Keratinocyte (primary cell): ENCODE data around the gene TNFAIP3. TPM values are rescaled to one million over a fixed set of nuclear protein-coding genes. Genes with fewer than 3 reads are reported as not detected.

Experiments used
- DNase-seq: peaks from one replicate; pipeline ENCODE4 v3.0.0-alpha.2; 2011; ENCODE audit warnings: low read depth, missing footprints, low spot score
- FAIRE-seq: peaks from 2 replicates; lab custom pipeline; 2011; peaks lifted over from hg19 to GRCh38; lab: Jason Lieb, UNC
- H2AFZ ChIP-seq: 2 replicates; pipeline ENCODE4 v1.6.0; 2012; ENCODE audit warnings: low read length, control low read depth, inconsistent platforms; ENCODE audit not compliant: control insufficient read depth
- H3K27ac ChIP-seq: 2 replicates; pipeline ENCODE4 v1.5.1; 2011; ENCODE audit warnings: low read length; ENCODE audit not compliant: control insufficient read depth, insufficient read depth
- H3K27me3 ChIP-seq: 3 replicates; pipeline ENCODE4 v1.6.0; 2011; ENCODE audit warnings: low read length; ENCODE audit not compliant: control insufficient read depth, insufficient read depth; ENCODE audit errors: extremely low read depth
- H3K36me3 ChIP-seq, 2 experiments: 2 replicates in 1 of 2; 3 replicates in 1 of 2; pipeline ENCODE4 v1.5.1; 2011; ENCODE audit warnings: low read length in 2 of 2, mild to moderate bottlenecking in 1 of 2; ENCODE audit not compliant: control insufficient read depth in 2 of 2, insufficient read depth in 2 of 2; ENCODE audit errors: extremely low read depth in 1 of 2
- H3K4me1 ChIP-seq: 3 replicates; pipeline ENCODE4 v1.5.1; 2011; ENCODE audit warnings: low read length; ENCODE audit not compliant: control insufficient read depth, insufficient read depth; ENCODE audit errors: extremely low read depth
- H3K4me2 ChIP-seq: 3 replicates; pipeline ENCODE4 v1.6.0; 2011; ENCODE audit warnings: low read depth, low read length; ENCODE audit not compliant: control insufficient read depth, insufficient read depth; ENCODE audit errors: extremely low read depth
- H3K4me3 ChIP-seq, 3 experiments: fragments of 200-600 bp in 1 of 3; sonication (generic) in 1 of 3; 2 replicates in 2 of 3; 3 replicates in 1 of 3; pipeline ENCODE4 v1.5.1; 2011 to 2016; ENCODE audit warnings: low read length in 3 of 3, mild to moderate bottlenecking in 3 of 3, control low read depth in 2 of 3, inconsistent platforms in 1 of 3, low read depth in 1 of 3, mixed read lengths in 1 of 3, mixed run types in 1 of 3, moderate library complexity in 1 of 3; ENCODE audit not compliant: control insufficient read depth in 2 of 3, insufficient read depth in 2 of 3; ENCODE audit errors: extremely low read depth in 1 of 3
- H3K79me2 ChIP-seq: 2 replicates; pipeline ENCODE4 v1.6.0; 2012; ENCODE audit warnings: low read length; ENCODE audit not compliant: control insufficient read depth, insufficient read depth
- H3K9ac ChIP-seq: 3 replicates; pipeline ENCODE4 v1.6.0; 2011; ENCODE audit warnings: low read length; ENCODE audit not compliant: control insufficient read depth, insufficient read depth; ENCODE audit errors: extremely low read depth
- H3K9me1 ChIP-seq: 3 replicates; pipeline ENCODE4 v1.6.0; 2011; ENCODE audit warnings: low read length; ENCODE audit not compliant: control insufficient read depth, insufficient read depth; ENCODE audit errors: extremely low read depth
- H3K9me3 ChIP-seq: 2 replicates; pipeline ENCODE4 v1.5.1; 2012; ENCODE audit warnings: low read depth, low read length; ENCODE audit not compliant: control insufficient read depth
- H4K20me1 ChIP-seq: 3 replicates; pipeline ENCODE4 v1.6.0; 2011; ENCODE audit warnings: low read length; ENCODE audit not compliant: control insufficient read depth, insufficient read depth; ENCODE audit errors: extremely low read depth
- CTCF ChIP-seq, 3 experiments: IDR thresholded peaks in 1 of 3; conservative IDR thresholded peaks in 1 of 3; optimal IDR thresholded peaks in 1 of 3; 2 replicates in 2 of 3; 3 replicates in 1 of 3; pipeline versions ENCODE3 to v1.5.1; 2011; ENCODE audit warnings: low read length in 3 of 3, mild to moderate bottlenecking in 3 of 3, moderate library complexity in 2 of 3, control low read depth in 1 of 3, inconsistent platforms in 1 of 3; ENCODE audit not compliant: insufficient read depth in 2 of 3; ENCODE audit errors: extremely low read depth in 1 of 3
- EZH2 ChIP-seq: IDR thresholded peaks from one replicate; pipeline ENCODE4 v1.6.1; 2012; ENCODE audit warnings: inconsistent platforms, mild to moderate bottlenecking, low read length, moderate library complexity
- dilution Hi-C: fragments of 300-500 bp; cut with MboI; formaldehyde crosslinking; loops from one replicate; pipeline ENCODE4 v1.7.0; 2020; ENCODE audit warnings: low sequenced_read_pairs; ENCODE audit not compliant: extremely low pct_ligation_motif_present
- polyA plus RNA-seq, 5 experiments: library from polyadenylated mRNA; depleted of rRNA in 3 of 5; stranded (reverse) in 3 of 5; stranded (forward) in 1 of 5; unstranded in 1 of 5; fragments of >200 nt; gene quantifications; 1 replicate in 1 of 5; 2 replicates in 3 of 5; 3 replicates in 1 of 5; pipeline versions ENCODE4 v1.2.1 to v1.2.3, GENCODE V29; 2011 to 2012; ENCODE audit warnings: missing spikeins in 2 of 5, low read depth in 1 of 5, low replicate concordance in 1 of 5

TNFAIP3 gene
- polyA plus RNA-seq, 1 donor (not counting 4 experiments of a cell fraction or from before 2014, with no cell fraction given): 141 TPM

DNA sequence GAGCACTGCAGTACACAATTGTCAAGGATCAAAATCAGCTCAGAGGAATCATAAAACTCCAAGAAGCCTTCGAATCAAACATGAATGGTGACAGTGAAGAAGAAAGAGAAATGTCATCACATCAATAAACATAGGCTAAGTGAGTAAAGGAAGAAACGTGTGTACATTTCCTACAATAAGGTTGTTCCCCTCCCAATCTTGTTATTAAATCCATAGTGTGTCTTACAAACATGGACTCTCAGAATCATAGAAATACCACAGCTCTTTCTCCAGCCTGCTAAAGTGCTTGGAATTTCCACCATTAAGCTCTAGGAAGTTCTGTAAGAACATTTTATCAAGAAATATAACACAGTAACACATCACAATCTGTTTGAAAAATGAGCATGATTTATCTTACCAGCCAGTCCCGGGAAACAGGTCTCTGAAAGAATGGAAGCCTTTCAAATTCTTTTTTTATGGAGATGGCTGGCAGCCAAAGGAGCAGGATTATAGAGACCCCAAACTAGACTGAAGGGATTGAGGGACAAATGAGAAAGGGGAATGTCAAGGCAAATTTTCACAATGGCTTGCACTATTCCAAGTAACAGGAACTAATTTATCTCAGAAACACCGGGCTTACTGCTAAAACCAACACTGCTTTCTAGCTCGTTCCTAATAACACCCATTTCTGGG lies 4.5 kb upstream of the TNFAIP3 start:
- Histone ChIP-seq H3K27me3 (no peaks in the 10 kb centered on the region), H3K9me1 (no peaks in the 10 kb centered on the region), H2AFZ (no peak overlapping the region), H3K9ac (no peak overlapping the region), H3K79me2 (peaks cover 4% of the 10 kb centered on the region), H3K4me1 (peaks cover 16% of the 10 kb centered on the region), H4K20me1 (no peaks in the 10 kb centered on the region), H3K9me3 (no peaks in the 10 kb centered on the region), H3K4me2 (no peak overlapping the region), H3K27ac (no peak overlapping the region), H3K36me3 (no peaks in the 10 kb centered on the region), H3K4me3 (no peak overlapping the region)
- no peak for FAIRE-seq
- dilution Hi-C loops: no loop called here
- no peak for TF ChIP-seq EZH2
- no peak for DNase-seq

- FAIRE-seq (no peak), DNase-seq (no peak)
- Histone ChIP-seq H3K79me2 (peaks cover 11% of the 10 kb centered on the region), H3K9ac (no peak overlapping the region), H3K4me1 (peaks cover 16% of the 10 kb centered on the region), H4K20me1 (no peaks in the 10 kb centered on the region), H3K4me2 (no peak overlapping the region), H3K36me3 (no peaks in the 10 kb centered on the region), H3K4me3 (no peak overlapping the region), H3K9me3 (no peaks in the 10 kb centered on the region), H3K27ac (no peak overlapping the region), H2AFZ (no peak overlapping the region), H3K9me1 (no peaks in the 10 kb centered on the region), H3K27me3 (no peaks in the 10 kb centered on the region)
- TF ChIP-seq CTCF (optimal IDR thresholded peaks at IDR 0.05 in 1 of 3, IDR thresholded peaks at IDR 0.05 in 1 of 3, conservative IDR thresholded peaks at IDR 0.05 in 1 of 3; ENCODE audit: extremely low read depth in 1 of 3, insufficient read depth in 2 of 3, low read length in 3 of 3) (no peak), EZH2 (no peak)
- dilution Hi-C loops: no loop called here
Measured at GRCh38 chr6:137863091-137863797, 3.8 kb upstream of the TNFAIP3 start.
